VCaP (cell line): ENCODE data around the gene SLC8A1.

Experiments used
- H3K27ac ChIP-seq: fragments of 450-650 bp; 2 replicates; pipeline ENCODE4 v1.5.1; 2017
- TF ChIP-seq, protein P1 (sequence below): fragments of 450-650 bp; conservative IDR thresholded peaks from 2 replicates; pipeline ENCODE4 v1.5.1; 2017; ENCODE audit warnings: mild to moderate bottlenecking, moderate library complexity

SLC8A1 gene

GRCh38 chr2:40420478-40420877, 31.4 kb downstream of the SLC8A1 start:
- no peak overlapping the region for H3K27ac ChIP-seq

GRCh38 chr2:40419364-40419762, 32.5 kb downstream of the SLC8A1 start:
- H3K27ac ChIP-seq: no peak overlapping the region
- TF ChIP-seq, protein P1, sequence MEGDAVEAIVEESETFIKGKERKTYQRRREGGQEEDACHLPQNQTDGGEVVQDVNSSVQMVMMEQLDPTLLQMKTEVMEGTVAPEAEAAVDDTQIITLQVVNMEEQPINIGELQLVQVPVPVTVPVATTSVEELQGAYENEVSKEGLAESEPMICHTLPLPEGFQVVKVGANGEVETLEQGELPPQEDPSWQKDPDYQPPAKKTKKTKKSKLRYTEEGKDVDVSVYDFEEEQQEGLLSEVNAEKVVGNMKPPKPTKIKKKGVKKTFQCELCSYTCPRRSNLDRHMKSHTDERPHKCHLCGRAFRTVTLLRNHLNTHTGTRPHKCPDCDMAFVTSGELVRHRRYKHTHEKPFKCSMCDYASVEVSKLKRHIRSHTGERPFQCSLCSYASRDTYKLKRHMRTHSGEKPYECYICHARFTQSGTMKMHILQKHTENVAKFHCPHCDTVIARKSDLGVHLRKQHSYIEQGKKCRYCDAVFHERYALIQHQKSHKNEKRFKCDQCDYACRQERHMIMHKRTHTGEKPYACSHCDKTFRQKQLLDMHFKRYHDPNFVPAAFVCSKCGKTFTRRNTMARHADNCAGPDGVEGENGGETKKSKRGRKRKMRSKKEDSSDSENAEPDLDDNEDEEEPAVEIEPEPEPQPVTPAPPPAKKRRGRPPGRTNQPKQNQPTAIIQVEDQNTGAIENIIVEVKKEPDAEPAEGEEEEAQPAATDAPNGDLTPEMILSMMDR: no peak

More at GRCh38 chr2:40420478-40420877, 31.4 kb downstream of the SLC8A1 start:
- TF ChIP-seq, protein P1: no peak

GRCh38 chr2:40418614-40419363, 33.1 kb downstream of the SLC8A1 start:
- TF ChIP-seq, protein P1: no peak
- no peak overlapping the region for H3K27ac ChIP-seq

- no peak overlapping the region for H3K27ac ChIP-seq
- TF ChIP-seq, protein P1: no peak
Measured at GRCh38 chr2:40416486-40416885, 35.4 kb downstream of the SLC8A1 start.

DNA sequence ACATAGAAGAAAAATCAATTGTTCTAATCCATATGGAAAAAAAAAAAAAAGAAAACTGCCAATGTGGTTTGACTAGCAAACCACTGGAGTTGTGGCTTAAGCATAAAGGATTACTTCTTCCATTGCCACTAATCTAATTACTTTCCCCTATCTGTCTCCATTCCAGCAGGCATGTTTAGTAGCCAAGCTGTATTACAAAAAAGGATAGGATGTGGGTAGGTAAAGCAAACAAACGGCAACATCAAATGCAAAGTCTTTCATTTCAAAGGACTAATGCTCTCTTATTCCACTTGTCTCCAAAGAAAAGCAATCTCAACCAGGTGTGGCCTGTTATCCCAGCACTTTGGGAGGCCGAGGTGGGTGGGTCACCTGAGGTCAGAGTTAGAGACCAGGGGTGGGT, 36.5 kb downstream of the SLC8A1 start:
- TF ChIP-seq, protein P1: no peak
- no peak overlapping the region for H3K27ac ChIP-seq

DNA sequence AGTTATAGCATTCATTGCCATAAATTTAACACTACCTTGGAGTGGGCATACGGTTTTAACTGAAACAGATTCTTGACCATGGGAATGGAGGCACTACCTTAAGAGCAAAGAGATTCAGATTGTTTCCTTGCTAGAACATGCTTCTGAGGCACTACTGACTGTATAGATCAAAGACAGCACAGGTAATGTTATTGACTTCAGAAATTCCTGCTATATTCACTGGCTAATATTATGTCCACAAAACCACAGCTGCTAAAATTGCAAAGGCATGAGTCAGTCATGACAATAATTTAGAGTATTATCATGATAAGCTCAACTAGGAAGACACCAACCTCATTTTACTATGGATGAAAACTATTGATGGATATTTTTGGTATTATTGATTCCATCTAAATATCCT, 39.4 kb downstream of the SLC8A1 start:
- H3K27ac ChIP-seq: no peak overlapping the region
- TF ChIP-seq, protein P1: no peak

- TF ChIP-seq, protein P1: no peak
Measured at GRCh38 chr2:40410695-40411094, 41.2 kb downstream of the SLC8A1 start.

More at GRCh38 chr2:40410695-40411094, 41.2 kb downstream of the SLC8A1 start:
- H3K27ac ChIP-seq: no peak overlapping the region
